Stomach smooth muscle (tissue), 2 donors: Measurements from ENCODE around the gene CD72.

Source experiments
- H3K27ac ChIP-seq: one replicate; pipeline ENCODE4 v1.7.0; 2013; ENCODE audit warnings: mild to moderate bottlenecking, low read length, inconsistent platforms
- H3K27me3 ChIP-seq, 2 donors: one replicate each; pipeline ENCODE4 v1.7.0; 2013; ENCODE audit warnings: low read length in 2 of 2; ENCODE audit not compliant: insufficient read depth in 2 of 2, control insufficient read depth in 1 of 2
- H3K36me3 ChIP-seq, 2 donors: one replicate each; pipeline ENCODE4 v1.7.0; 2013; ENCODE audit warnings: low read length in 2 of 2; ENCODE audit not compliant: control insufficient read depth in 2 of 2, insufficient read depth in 2 of 2
- H3K4me1 ChIP-seq: one replicate; pipeline ENCODE4 v1.7.0; 2013; ENCODE audit warnings: low read length; ENCODE audit not compliant: control insufficient read depth, insufficient read depth
- H3K4me3 ChIP-seq, 2 donors: one replicate each; pipeline ENCODE4 v1.7.0; 2013; ENCODE audit warnings: low read length in 2 of 2
- H3K9ac ChIP-seq, 2 donors: one replicate each; pipeline ENCODE4 v1.7.0; 2013; ENCODE audit warnings: low read length in 2 of 2, mild to moderate bottlenecking in 1 of 2
- H3K9me3 ChIP-seq, 2 donors: one replicate each; pipeline ENCODE4 v1.7.0; 2013; ENCODE audit warnings: low read length in 2 of 2; ENCODE audit not compliant: control insufficient read depth in 2 of 2
- donor health status: healthy.
- donor health status: Pancreatic carcinoma.

The CD72 gene

GRCh38 chr9:35658968-35659220 lies 40.7 kb upstream of the CD72 start:
- H3K27me3 ChIP-seq = no peaks in the 10 kb centered on the region
- H3K27ac ChIP-seq = peak overlapping the region; percentile 99
- peaks cover 8 to 16% of the 10 kb centered on the region in 2 donors for H3K36me3 ChIP-seq
- H3K9me3 ChIP-seq = no peaks in the 10 kb centered on the region
- peak overlapping the region; percentile 91 to 94 for H3K4me3 ChIP-seq
- peak overlapping the region; percentile 97 to 98 for H3K9ac ChIP-seq
- H3K4me1 ChIP-seq = peaks cover 57% of the 10 kb centered on the region

GRCh38 chr9:35658137-35658967 lies 40.1 kb upstream of the CD72 start, which contains the start of gene CCDC107:
CCDC107 (plus strand) TSS chr9:35658292; CDS start chr9:35658380, 88 bp downstream.
- H3K9ac ChIP-seq = peak within 1 kb of the TSS; percentile 97 to 98
- peak within 1 kb of the TSS; percentile 91 to 94 for H3K4me3 ChIP-seq
- H3K36me3 ChIP-seq = peaks cover 8 to 16% of the 10 kb centered on the region in 2 donors
- peak within 1 kb of the TSS; percentile 99 for H3K27ac ChIP-seq
- H3K27me3 ChIP-seq = no peaks in the 10 kb centered on the region
- H3K9me3 ChIP-seq = no peaks in the 10 kb centered on the region
- H3K4me1 ChIP-seq = peaks cover 53% of the 10 kb centered on the region

- Histone ChIP-seq H3K9me3 (no peaks in the 10 kb centered on the region), H3K36me3 (peaks cover 8 to 16% of the 10 kb centered on the region in 2 donors), H3K27ac (peak within 1 kb of the TSS; percentile 99), H3K4me3 (peak within 1 kb of the TSS; percentile 91 to 94), H3K4me1 (peaks cover 46% of the 10 kb centered on the region), H3K27me3 (no peaks in the 10 kb centered on the region), H3K9ac (peak within 1 kb of the TSS; percentile 97 to 98)
These were observed 39.4 kb upstream of the CD72 start, which contains the start of gene RMRP for GRCh38 chr9:35657546-35658136. RMRP (minus strand) TSS chr9:35658019.

GRCh38 chr9:35656831-35657545 lies 38.8 kb upstream of the CD72 start:
- Histone ChIP-seq H3K27ac (peak overlapping the region; percentile 99), H3K36me3 (peaks cover 8 to 11% of the 10 kb centered on the region in 2 donors), H3K4me3 (peak overlapping the region; percentile 59 to 94), H3K9me3 (no peaks in the 10 kb centered on the region), H3K4me1 (peaks cover 41% of the 10 kb centered on the region), H3K27me3 (no peaks in the 10 kb centered on the region), H3K9ac (peak overlapping the region; percentile 97 to 98)

- no peaks in the 10 kb centered on the region for H3K27me3 ChIP-seq
- no peak overlapping the region for H3K4me3 ChIP-seq
- peak overlapping the region; percentile 99 for H3K27ac ChIP-seq
- peaks cover 36% of the 10 kb centered on the region for H3K4me1 ChIP-seq
- H3K9ac ChIP-seq = peak overlapping the region in 1 of 2 donors; percentile 98
- no peaks in the 10 kb centered on the region for H3K9me3 ChIP-seq
- peaks cover 8% of the 10 kb centered on the region in 2 donors for H3K36me3 ChIP-seq
These were observed 38.1 kb upstream of the CD72 start for GRCh38 chr9:35656348-35656747.

- no peak overlapping the region for H3K27ac ChIP-seq
- H3K4me3 ChIP-seq = no peak overlapping the region
- H3K27me3 ChIP-seq = no peaks in the 10 kb centered on the region
- H3K9ac ChIP-seq = no peak overlapping the region
- no peaks in the 10 kb centered on the region for H3K36me3 ChIP-seq
- no peaks in the 10 kb centered on the region for H3K9me3 ChIP-seq
- H3K4me1 ChIP-seq = peaks cover 23% of the 10 kb centered on the region
These were observed 35.4 kb upstream of the CD72 start for GRCh38 chr9:35653611-35654010.

- no peaks in the 10 kb centered on the region for H3K36me3 ChIP-seq
- no peak overlapping the region for H3K4me3 ChIP-seq
- peaks cover 21% of the 10 kb centered on the region for H3K4me1 ChIP-seq
- H3K27me3 ChIP-seq = no peaks in the 10 kb centered on the region
- no peak overlapping the region for H3K27ac ChIP-seq
- no peaks in the 10 kb centered on the region for H3K9me3 ChIP-seq
- no peak overlapping the region for H3K9ac ChIP-seq
These were observed 34.6 kb upstream of the CD72 start for GRCh38 chr9:35652829-35653209.

- Histone ChIP-seq H3K27ac (no peak overlapping the region), H3K4me1 (peaks cover 21% of the 10 kb centered on the region), H3K36me3 (no peaks in the 10 kb centered on the region), H3K9ac (no peak overlapping the region), H3K4me3 (no peak overlapping the region), H3K27me3 (no peaks in the 10 kb centered on the region), H3K9me3 (no peaks in the 10 kb centered on the region)
These were observed 34.0 kb upstream of the CD72 start for GRCh38 chr9:35651956-35652828.

- no peak within 1 kb of the TSS for H3K9ac ChIP-seq
- no peak within 1 kb of the TSS for H3K27ac ChIP-seq
- peaks cover 20% of the 10 kb centered on the region for H3K4me1 ChIP-seq
- no peak within 1 kb of the TSS for H3K4me3 ChIP-seq
- no peaks in the 10 kb centered on the region for H3K9me3 ChIP-seq
- no peaks in the 10 kb centered on the region for H3K27me3 ChIP-seq
- H3K36me3 ChIP-seq = no peaks in the 10 kb centered on the region
These were observed 32.3 kb upstream of the CD72 start, which contains the start of gene SIT1 for GRCh38 chr9:35650341-35651158. SIT1 (minus strand) TSS chr9:35650931; CDS start chr9:35650853, 78 bp downstream.
